GM23338 (cell line): ENCODE data around the gene TMEM101. TPM values are rescaled to one million over a fixed set of nuclear protein-coding genes. Genes with fewer than 3 reads are reported as not detected.

Experiments used
- EZH2 ChIP-seq: fragments of 200-600 bp; sonication (generic); IDR thresholded peaks from one replicate; pipeline ENCODE4 v1.8.0; 2017; ENCODE audit warnings: antibody characterized with exemption, mild to moderate bottlenecking, low read depth; ENCODE audit not compliant: unreplicated experiment
- JUNB ChIP-seq: IDR thresholded peaks from one replicate; pipeline ENCODE4 v1.6.1; 2016; ENCODE audit warnings: antibody characterized with exemption; ENCODE audit not compliant: unreplicated experiment
- NANOG ChIP-seq: IDR thresholded peaks from 2 replicates; pipeline ENCODE4 v1.6.1; 2016; ENCODE audit warnings: antibody characterized with exemption, borderline replicate concordance
- STAT1 ChIP-seq: IDR thresholded peaks from one replicate; pipeline ENCODE4 v1.6.1; 2016; ENCODE audit warnings: antibody characterized with exemption; ENCODE audit not compliant: unreplicated experiment
- ZNF114 ChIP-seq: fragments of 250-450 bp; sonication (Bioruptor Pico); IDR thresholded peaks from 2 replicates; pipeline ENCODE4 v1.5.0; 2020; ENCODE audit warnings: mild to moderate bottlenecking, moderate library complexity
- ZNF331 ChIP-seq: fragments of 250-450 bp; sonication (Bioruptor Pico); IDR thresholded peaks from 2 replicates; pipeline ENCODE4 v1.5.0; 2020; ENCODE audit warnings: low read depth, mild to moderate bottlenecking, moderate library complexity
- ZNF462 ChIP-seq: fragments of 250-450 bp; sonication (Bioruptor Pico); IDR thresholded peaks from 2 replicates; pipeline ENCODE4 v1.5.0; 2020; ENCODE audit warnings: mild to moderate bottlenecking, moderate library complexity
- polyA plus RNA-seq: library from polyadenylated mRNA; unstranded; fragments of >200 nt; fragmentation: Nextera tagmentation; extraction: Ambion mirVana; gene quantifications from 2 replicates; pipeline ENCODE4 v1.2.1, GENCODE V29; 2016
- total RNA-seq: library from RNA; depleted of rRNA; stranded (reverse); fragments of >200 nt; shearing (Covaris generic); gene quantifications from 2 replicates; pipeline ENCODE4 v1.2.3, GENCODE V29; 2014
- TF ChIP-seq, protein P1 (sequence below), 2 experiments: fragments of 200-600 bp in 1 of 2; sonication (generic) in 1 of 2; conservative IDR thresholded peaks; 2 replicates each; pipeline versions ENCODE4 v1.5.1 to v1.6.1; 2016 to 2017; ENCODE audit warnings: antibody characterized with exemption in 2 of 2, low read depth in 2 of 2, mild to moderate bottlenecking in 2 of 2, moderate library complexity in 1 of 2

Gene TMEM101
- total and polyA plus RNA-seq, 2 experiments from 2014 or later = 15.9 to 31.6 TPM

DNA sequence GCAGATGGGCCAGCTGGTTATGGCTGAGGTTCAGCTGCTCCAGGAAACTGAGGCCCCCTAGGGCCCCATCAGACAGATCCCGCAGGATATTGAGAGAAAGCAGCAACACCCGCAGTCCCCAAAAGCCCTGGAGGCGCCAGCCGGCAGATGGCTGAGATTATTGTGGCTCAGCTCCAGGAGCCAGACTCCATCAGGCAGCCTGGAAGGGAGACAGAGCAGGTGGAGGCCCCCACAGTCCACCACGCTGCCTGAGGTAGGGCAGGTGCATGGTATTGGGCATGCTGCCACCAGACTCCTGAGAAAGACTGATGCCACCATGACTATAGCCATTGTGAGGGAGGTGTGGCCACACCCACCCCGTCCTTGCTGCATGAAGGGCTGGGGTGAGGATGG lies 9.5 kb upstream of the TMEM101 start (continued):
- no peak for TF ChIP-seq ZNF462 (CRISPR knock-in tag)
- no peak for TF ChIP-seq JUNB
- TF ChIP-seq, protein P1, sequence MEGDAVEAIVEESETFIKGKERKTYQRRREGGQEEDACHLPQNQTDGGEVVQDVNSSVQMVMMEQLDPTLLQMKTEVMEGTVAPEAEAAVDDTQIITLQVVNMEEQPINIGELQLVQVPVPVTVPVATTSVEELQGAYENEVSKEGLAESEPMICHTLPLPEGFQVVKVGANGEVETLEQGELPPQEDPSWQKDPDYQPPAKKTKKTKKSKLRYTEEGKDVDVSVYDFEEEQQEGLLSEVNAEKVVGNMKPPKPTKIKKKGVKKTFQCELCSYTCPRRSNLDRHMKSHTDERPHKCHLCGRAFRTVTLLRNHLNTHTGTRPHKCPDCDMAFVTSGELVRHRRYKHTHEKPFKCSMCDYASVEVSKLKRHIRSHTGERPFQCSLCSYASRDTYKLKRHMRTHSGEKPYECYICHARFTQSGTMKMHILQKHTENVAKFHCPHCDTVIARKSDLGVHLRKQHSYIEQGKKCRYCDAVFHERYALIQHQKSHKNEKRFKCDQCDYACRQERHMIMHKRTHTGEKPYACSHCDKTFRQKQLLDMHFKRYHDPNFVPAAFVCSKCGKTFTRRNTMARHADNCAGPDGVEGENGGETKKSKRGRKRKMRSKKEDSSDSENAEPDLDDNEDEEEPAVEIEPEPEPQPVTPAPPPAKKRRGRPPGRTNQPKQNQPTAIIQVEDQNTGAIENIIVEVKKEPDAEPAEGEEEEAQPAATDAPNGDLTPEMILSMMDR (conservative IDR thresholded peaks at IDR 0.05; ENCODE audit: low read depth in 2 of 2) = no peak
- TF ChIP-seq NANOG = no peak
- TF ChIP-seq EZH2 = no peak
- no peak for TF ChIP-seq STAT1
- no peak for TF ChIP-seq ZNF331 (CRISPR knock-in tag)
- no peak for TF ChIP-seq ZNF114 (CRISPR knock-in tag)
